Measurements from ENCODE around the gene SGO1.

- TF ChIP-seq EZH2 (IDR thresholded peaks at IDR 0.05; ENCODE audit: low read length): no peak
- TF ChIP-seq CTCF (optimal IDR thresholded peaks at IDR 0.05 in 1 of 3, IDR thresholded peaks at IDR 0.05 in 1 of 3, conservative IDR thresholded peaks at IDR 0.05 in 1 of 3; ENCODE audit: extremely low read depth in 1 of 3, insufficient read depth in 2 of 3, low read length in 3 of 3): no peak
Measured at GRCh38 chr3:20145874-20146273, 40.1 kb downstream of the SGO1 start.

All from keratinocyte (primary cell).